Measurements from ENCODE around the gene CTXND1.

- TF ChIP-seq, protein P1, sequence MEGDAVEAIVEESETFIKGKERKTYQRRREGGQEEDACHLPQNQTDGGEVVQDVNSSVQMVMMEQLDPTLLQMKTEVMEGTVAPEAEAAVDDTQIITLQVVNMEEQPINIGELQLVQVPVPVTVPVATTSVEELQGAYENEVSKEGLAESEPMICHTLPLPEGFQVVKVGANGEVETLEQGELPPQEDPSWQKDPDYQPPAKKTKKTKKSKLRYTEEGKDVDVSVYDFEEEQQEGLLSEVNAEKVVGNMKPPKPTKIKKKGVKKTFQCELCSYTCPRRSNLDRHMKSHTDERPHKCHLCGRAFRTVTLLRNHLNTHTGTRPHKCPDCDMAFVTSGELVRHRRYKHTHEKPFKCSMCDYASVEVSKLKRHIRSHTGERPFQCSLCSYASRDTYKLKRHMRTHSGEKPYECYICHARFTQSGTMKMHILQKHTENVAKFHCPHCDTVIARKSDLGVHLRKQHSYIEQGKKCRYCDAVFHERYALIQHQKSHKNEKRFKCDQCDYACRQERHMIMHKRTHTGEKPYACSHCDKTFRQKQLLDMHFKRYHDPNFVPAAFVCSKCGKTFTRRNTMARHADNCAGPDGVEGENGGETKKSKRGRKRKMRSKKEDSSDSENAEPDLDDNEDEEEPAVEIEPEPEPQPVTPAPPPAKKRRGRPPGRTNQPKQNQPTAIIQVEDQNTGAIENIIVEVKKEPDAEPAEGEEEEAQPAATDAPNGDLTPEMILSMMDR (conservative IDR thresholded peaks at IDR 0.05; ENCODE audit: low read length): no peak
- TF ChIP-seq EZH2phosphoT487 (IDR thresholded peaks at IDR 0.05; ENCODE audit: borderline replicate concordance): no peak
These were observed 13.0 kb upstream of the CTXND1 start for GRCh38 chr15:80265021-80265420.

All from Loucy (cell line).